HEK293T (cell line): ENCODE measurements around the gene EXTL1.

Experiments used
- ARNT ChIP-seq: fragments of 450-650 bp; IDR thresholded peaks from 2 replicates; pipeline ENCODE4 v1.6.1; 2017; ENCODE audit warnings: mild to moderate bottlenecking
- BHLHE40 ChIP-seq: fragments of 450-650 bp; IDR thresholded peaks from 2 replicates; pipeline ENCODE4 v1.6.1; 2016; ENCODE audit warnings: mild to moderate bottlenecking, moderate library complexity, borderline replicate concordance
- ELF4 ChIP-seq: fragments of 450-650 bp; IDR thresholded peaks from 2 replicates; pipeline ENCODE4 v1.6.1; 2017; ENCODE audit warnings: antibody characterized with exemption
- FOXA1 ChIP-seq: fragments of 450-650 bp; IDR thresholded peaks from 2 replicates; pipeline ENCODE4 v1.6.1; 2016; ENCODE audit warnings: mild to moderate bottlenecking
- FOXK2 ChIP-seq: fragments of 450-650 bp; IDR thresholded peaks from 2 replicates; pipeline ENCODE4 v1.6.1; 2016; ENCODE audit warnings: mild to moderate bottlenecking
- FOXM1 ChIP-seq: fragments of 450-650 bp; IDR thresholded peaks from 2 replicates; pipeline ENCODE4 v1.6.1; 2017; ENCODE audit warnings: mild to moderate bottlenecking, borderline replicate concordance
- HDGF ChIP-seq: fragments of 450-650 bp; IDR thresholded peaks from 2 replicates; pipeline ENCODE4 v1.6.1; 2017; ENCODE audit warnings: antibody characterized with exemption, borderline replicate concordance
- NFRKB ChIP-seq: fragments of 450-650 bp; IDR thresholded peaks from 2 replicates; pipeline ENCODE4 v1.6.1; 2016; ENCODE audit warnings: mild to moderate bottlenecking, moderate library complexity
- SP1 ChIP-seq: fragments of 450-650 bp; IDR thresholded peaks from 2 replicates; pipeline ENCODE4 v1.6.1; 2017
- SUZ12 ChIP-seq: fragments of 450-650 bp; IDR thresholded peaks from 2 replicates; pipeline ENCODE4 v1.6.1; 2016; ENCODE audit warnings: mild to moderate bottlenecking
- TARDBP ChIP-seq: fragments of 450-650 bp; IDR thresholded peaks from 2 replicates; pipeline ENCODE4 v1.6.1; 2016

GRCh38 chr1:26083208-26083607 lies 61.6 kb downstream of the EXTL1 start:
- TF ChIP-seq HDGF (no peak), FOXM1 (no peak), SP1 (no peak), BHLHE40 (no peak), FOXK2 (no peak), SUZ12 (no peak), FOXA1 (no peak), NFRKB (no peak), TARDBP (no peak), ELF4 (no peak), ARNT (no peak)
